Measurements from ENCODE around the gene VWA3A. TPM values are rescaled to one million over a fixed set of nuclear protein-coding genes. Genes with fewer than 3 reads are reported as not detected.

Gene VWA3A
- total RNA-seq, 2 experiments from 2014 or later, result 0.27 to 0.47 TPM

- no peaks in the 10 kb centered on the region for H3K27me3 Mint-ChIP-seq
- CTCF ChIA-PET, result no interaction called here
- H3K27ac Mint-ChIP-seq, result no peak overlapping the region
- Histone ChIP-seq H3K27ac (ENCODE audit: low read depth in 1 of 2, low read length in 2 of 2) (no peak overlapping the region), H3K4me3 (ENCODE audit: low read length) (no peak overlapping the region), H3K27me3 (ENCODE audit: control insufficient read depth in 1 of 2, insufficient read depth in 2 of 2, low read length in 2 of 2) (no peaks in the 10 kb centered on the region), H3K36me3 (ENCODE audit: insufficient read depth, low read length) (no peaks in the 10 kb centered on the region), H3K9me3 (ENCODE audit: control insufficient read depth in 1 of 2, insufficient read depth in 1 of 2, low read length in 2 of 2) (no peaks in the 10 kb centered on the region), H3K4me1 (ENCODE audit: insufficient read depth, low read length) (no peaks in the 10 kb centered on the region)
- H3K4me3 Mint-ChIP-seq, result no peak overlapping the region
- intact Hi-C loops (cut with DNase I, micrococcal nuclease), result no loop called here
- POLR2A ChIA-PET, result no interaction called here
- no peaks in the 10 kb centered on the region for H3K9me3 Mint-ChIP-seq
- no peaks in the 10 kb centered on the region for H3K4me1 Mint-ChIP-seq (ENCODE audit: low read depth)
- no peak for TF ChIP-seq CTCF (IDR thresholded peaks at IDR 0.05)
- DNase-seq (no peak), ATAC-seq (ENCODE audit: poor library complexity) (no peak)
- no peaks in the 10 kb centered on the region for H3K36me3 Mint-ChIP-seq (ENCODE audit: low read depth)
Measured at GRCh38 chr16:22116095-22116700, 23.9 kb downstream of the VWA3A start.

GRCh38 chr16:22117609-22118008, 25.3 kb downstream of the VWA3A start:
- DNase-seq, result no peak
- no peak overlapping the region for H3K27ac ChIP-seq (ENCODE audit: low read depth in 1 of 2, low read length in 2 of 2)
- no peak overlapping the region for H3K4me3 Mint-ChIP-seq
- intact Hi-C loops (cut with DNase I, micrococcal nuclease), result no loop called here
- H3K4me3 ChIP-seq (ENCODE audit: low read length), result no peak overlapping the region
- H3K36me3 ChIP-seq (ENCODE audit: insufficient read depth, low read length), result no peaks in the 10 kb centered on the region
- CTCF ChIA-PET, result no interaction called here
- H3K9me3 Mint-ChIP-seq, result no peaks in the 10 kb centered on the region
- no peak for TF ChIP-seq CTCF (IDR thresholded peaks at IDR 0.05)
- H3K27me3 Mint-ChIP-seq, result no peaks in the 10 kb centered on the region
- no peaks in the 10 kb centered on the region for H3K36me3 Mint-ChIP-seq (ENCODE audit: low read depth)
- no peaks in the 10 kb centered on the region for H3K27me3 ChIP-seq (ENCODE audit: control insufficient read depth in 1 of 2, insufficient read depth in 2 of 2, low read length in 2 of 2)
- no peaks in the 10 kb centered on the region for H3K4me1 Mint-ChIP-seq (ENCODE audit: low read depth)
- ATAC-seq (ENCODE audit: poor library complexity), result no peak
- no peak overlapping the region for H3K27ac Mint-ChIP-seq
- POLR2A ChIA-PET, result no interaction called here
- H3K9me3 ChIP-seq (ENCODE audit: control insufficient read depth in 1 of 2, insufficient read depth in 1 of 2, low read length in 2 of 2), result no peaks in the 10 kb centered on the region
- H3K4me1 ChIP-seq (ENCODE audit: insufficient read depth, low read length), result no peaks in the 10 kb centered on the region

GRCh38 chr16:22120440-22120839, 28.1 kb downstream of the VWA3A start:
- Mint-ChIP-seq H3K27me3 (no peaks in the 10 kb centered on the region), H3K4me3 (no peak overlapping the region), H3K9me3 (no peaks in the 10 kb centered on the region), H3K36me3 (ENCODE audit: low read depth) (no peaks in the 10 kb centered on the region), H3K27ac (no peak overlapping the region), H3K4me1 (ENCODE audit: low read depth) (no peaks in the 10 kb centered on the region)
- Histone ChIP-seq H3K27ac (ENCODE audit: low read depth in 1 of 2, low read length in 2 of 2) (no peak overlapping the region), H3K36me3 (ENCODE audit: insufficient read depth, low read length) (no peaks in the 10 kb centered on the region), H3K4me1 (ENCODE audit: insufficient read depth, low read length) (no peaks in the 10 kb centered on the region), H3K9me3 (ENCODE audit: control insufficient read depth in 1 of 2, insufficient read depth in 1 of 2, low read length in 2 of 2) (no peaks in the 10 kb centered on the region), H3K27me3 (ENCODE audit: control insufficient read depth in 1 of 2, insufficient read depth in 2 of 2, low read length in 2 of 2) (no peaks in the 10 kb centered on the region), H3K4me3 (ENCODE audit: low read length) (no peak overlapping the region)
- POLR2A ChIA-PET, result no interaction called here
- intact Hi-C loops (cut with DNase I, micrococcal nuclease), result no loop called here
- TF ChIP-seq CTCF (IDR thresholded peaks at IDR 0.05), result no peak
- ATAC-seq (ENCODE audit: poor library complexity) (no peak), DNase-seq (no peak)
- CTCF ChIA-PET, result no interaction called here

All from CD4-positive, alpha-beta T cell (primary cell).